NCI-H187 (cell line): Measurements from ENCODE around the gene ANKRD2.
"Not testable (repeated sequence)": the region's sequence is repeated elsewhere in the genome, so short reads cannot be mapped to it uniquely, and the experiment has no call there.

Experiments
- DNase-seq, 2 experiments: peaks; one replicate each; lab custom pipeline; 2025; lab: John Stamatoyannopoulos, UW

Gene ANKRD2

DNA sequence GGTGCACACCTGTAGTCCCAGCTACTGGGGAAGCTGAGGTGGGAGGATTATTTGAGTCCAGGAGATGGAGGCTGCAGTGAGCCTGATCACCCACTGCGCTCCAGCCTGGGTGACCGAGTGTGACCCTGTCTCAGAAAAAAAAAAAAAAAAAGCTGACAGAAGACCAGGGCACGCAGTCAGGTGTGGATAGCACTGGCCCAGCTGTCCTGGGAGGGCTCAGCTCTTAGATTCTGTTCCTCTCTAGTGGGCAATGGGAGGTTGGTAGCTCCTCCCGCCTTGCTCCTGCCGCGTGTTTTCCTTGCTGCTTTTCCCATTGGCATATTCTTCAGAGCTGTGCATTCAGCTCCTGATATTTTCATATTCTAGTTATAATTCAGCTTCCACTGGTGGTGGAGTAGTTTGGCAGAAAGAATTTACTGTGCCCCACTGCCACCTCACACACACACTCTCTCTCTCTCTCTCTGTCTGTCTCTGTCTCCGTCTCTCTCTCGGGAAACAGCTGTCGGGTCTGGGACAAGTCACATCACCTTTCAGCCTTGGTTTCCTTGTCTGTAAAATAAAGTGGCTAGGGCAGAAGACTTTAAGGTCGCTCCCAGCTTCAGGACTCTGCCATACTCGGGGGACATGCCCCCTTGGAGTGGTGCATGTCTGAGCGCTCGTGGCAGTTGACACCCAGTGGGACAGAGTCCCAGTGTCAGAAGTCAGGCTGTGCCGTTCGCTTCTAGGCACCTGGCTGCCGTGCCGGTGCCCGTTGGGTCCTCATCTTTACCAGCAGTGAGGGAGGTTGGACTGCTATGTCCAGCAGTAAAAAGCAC lies 25.9 kb upstream of the ANKRD2 start:
- no peak for DNase-seq

DNA sequence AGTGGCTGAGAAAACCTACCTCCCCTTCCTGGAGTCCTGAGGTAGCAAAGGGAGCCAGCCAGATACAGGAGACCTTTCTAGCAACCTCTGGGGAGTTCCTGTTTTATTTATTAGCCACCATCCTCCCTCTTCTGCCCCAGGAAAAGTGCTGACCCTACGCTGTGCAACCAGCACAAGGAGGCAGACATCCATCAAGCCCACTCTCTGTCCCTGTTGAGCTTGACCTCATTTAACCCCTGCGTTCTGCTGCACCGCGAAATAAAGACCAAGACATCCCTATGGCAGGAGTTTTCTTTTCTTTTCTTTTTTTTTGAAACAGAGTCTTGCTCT lies 25.3 kb upstream of the ANKRD2 start:
- DNase-seq = no peak

DNA sequence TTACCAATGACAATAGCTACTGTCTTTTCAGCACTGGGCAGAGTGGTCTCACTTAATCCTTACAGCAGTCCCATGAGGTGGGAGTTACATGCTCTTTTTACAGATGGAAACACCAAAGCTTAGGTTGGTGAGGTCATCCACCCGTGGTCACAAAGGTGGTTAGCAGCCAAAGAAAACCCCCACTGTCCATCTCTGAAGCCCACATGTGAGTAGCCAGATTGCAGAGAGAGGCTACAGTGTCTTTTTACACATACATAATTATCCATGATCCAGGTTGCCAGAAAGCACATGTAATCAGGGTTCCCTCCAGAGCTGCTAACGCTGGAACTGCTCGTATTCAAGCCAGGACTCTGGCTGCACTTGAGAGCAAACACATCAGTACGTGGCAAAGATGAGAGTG lies 24.6 kb upstream of the ANKRD2 start:
- DNase-seq = no peak

DNA sequence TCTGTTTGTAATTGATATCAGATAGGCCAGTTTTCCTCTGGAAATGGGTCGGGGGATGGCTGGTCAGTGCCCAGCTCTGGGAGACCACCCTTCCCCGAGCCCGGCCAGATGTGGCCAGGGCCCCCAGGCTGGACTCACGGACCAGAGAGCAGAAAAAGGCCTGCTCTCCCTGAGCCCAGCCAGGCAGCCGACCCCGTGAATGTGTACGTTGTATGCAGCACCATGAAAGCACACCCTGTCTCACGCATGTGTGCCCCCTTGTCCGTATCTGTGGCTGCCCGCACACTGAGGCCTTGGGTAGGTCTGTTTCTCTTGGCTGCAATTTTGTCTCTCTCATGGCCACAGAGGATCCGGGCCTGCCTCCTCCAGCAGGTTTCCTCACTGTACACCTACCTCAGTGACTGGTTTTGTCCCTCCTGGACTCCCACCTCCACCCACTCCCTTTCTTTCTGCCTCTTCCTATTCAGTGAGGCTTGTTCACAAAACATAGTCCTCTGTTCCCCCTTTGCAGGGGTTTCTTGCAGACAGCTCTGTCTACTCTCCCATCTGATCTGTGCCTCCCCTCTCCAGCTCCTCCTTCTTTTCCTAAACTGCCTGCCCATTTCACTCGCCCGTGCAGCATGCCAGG lies 23.6 kb upstream of the ANKRD2 start:
- no peak for DNase-seq

DNA sequence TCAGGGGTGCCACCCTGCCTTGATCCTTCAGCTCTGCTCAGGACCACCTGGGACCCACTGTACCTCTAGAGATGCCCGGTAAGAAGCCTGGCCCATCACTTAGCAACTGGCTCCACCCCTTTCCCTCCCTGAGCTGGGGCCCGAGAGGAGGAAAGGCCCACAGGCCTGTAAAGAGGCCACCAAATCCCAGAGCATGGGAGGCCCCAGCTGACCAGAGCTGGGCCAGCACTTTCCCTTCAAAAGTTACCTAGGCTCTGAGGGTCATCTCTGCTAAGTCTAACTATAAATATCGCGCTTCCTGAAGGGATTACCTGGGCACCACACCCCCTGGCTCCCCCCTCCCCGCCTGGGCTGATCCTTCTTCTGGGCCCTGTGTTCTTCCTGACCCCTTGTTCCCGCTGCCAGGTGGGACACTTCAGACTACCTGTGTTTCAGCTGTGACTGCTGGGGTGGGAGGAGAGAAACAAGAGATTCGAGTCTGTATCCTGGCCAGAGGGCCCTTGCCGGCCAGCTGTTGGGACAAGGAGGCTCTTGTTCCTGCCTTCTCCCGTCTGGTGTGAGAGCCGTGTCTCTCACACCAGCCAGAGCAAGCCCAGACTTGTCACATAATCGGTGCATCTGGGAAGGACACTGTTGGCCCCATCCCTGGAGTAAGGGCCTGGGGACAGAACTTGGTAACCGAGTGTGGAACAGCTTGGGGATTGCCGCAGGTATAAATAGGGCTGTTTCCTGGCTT lies 22.8 kb upstream of the ANKRD2 start:
- peak in 1 of 2 experiments; percentile 22 for DNase-seq

DNA sequence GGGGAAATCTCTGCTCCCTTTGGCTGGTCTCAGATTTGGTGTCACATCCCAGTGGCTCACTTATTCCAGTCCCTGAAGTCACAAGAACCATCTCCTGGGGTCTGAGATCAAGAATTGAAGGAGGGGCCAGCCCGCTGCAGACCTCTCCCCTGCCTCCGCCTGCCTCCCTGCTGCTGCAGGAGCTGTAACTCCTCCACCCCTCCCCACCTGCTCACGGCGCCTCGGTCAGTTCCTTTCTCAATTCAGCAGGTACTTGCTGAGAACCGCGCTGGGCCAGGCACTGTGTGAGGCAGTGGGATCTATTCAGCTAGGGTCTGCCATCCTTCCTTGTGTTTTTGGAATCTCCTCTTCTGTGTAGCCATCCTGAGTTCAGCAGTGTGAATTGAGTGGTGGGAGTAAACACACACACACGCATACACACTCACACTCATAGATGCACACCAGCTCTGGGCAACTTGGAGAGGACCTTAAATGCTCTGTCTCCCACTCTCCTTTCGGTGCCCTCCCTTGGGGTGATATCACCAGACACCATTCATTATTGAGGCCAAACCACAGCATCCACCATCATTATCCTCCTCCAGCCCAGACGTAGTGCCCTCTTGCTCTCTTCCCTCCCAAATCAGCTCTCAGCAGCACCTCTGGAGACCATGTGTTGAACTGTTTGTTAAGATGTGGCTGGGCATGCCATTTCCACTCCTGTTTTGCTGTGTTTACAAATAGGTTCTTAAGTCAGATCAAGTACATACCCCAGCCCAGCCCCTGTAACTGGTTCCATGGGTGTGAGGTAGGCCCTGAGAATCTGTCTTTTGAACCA lies 22.0 kb upstream of the ANKRD2 start:
- DNase-seq = no peak

DNA sequence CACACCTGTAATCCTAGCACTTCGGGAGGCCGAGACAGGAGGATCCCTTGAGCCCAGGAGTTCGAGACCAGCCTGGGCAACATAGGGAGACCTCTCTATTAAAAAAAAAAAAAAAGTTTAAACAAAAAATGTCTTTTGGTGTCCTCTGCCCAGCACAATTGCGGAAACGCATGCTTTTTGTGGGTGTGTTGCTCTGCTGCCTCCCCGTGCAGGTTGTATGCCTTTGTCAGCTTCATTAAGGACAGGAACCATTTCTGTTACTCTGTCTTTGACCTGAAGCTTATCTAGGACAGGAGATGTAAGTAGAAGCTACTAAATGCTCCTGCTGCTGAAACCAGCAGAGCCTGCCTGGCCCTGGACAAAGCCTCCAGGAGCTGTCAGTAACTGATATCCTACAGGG lies 21.3 kb upstream of the ANKRD2 start:
- no peak for DNase-seq

DNA sequence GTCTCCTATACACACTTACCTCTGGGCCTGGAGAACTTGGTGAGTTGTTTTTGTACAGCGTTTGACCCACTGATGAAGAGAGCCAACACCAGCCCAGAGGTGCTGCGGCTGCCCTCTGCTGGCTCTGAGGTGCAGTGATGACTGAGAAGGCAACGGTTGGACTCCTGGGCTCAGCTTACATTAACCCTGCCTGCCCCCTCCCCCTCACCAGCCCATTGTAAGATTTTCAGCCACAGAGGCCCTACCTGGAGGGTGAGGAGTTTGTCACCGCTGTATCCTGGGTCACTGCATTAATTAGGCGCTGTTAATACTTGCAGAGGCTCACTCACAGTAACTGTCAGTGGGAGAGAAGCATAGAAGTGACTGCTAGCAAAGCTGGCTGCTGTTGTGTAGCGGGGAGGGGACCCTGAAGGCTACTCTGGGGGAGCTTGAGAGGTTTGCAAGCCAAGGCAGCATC lies 19.0 kb upstream of the ANKRD2 start:
- peak in 1 of 2 experiments; percentile 39 for DNase-seq

DNA sequence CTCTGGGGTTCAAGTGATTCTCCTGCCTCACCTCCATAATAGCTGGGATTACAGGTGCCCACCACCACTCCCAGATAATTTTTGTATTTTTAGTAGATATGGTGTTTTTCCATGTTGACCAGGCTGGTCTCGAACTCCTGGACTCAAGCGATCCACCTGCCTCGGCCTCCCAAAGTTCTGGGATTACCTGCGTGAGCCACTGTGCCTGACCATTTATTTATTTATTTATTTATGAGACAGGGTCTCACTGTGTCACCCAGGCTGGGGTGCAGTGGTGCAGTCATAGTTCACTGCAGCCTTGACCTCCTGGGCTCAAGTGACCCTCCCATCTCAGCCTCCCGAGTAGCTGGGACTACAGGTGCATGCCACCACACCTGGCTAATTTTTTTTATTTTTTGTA lies 18.2 kb upstream of the ANKRD2 start:
- not testable (repeated sequence) for DNase-seq

DNA sequence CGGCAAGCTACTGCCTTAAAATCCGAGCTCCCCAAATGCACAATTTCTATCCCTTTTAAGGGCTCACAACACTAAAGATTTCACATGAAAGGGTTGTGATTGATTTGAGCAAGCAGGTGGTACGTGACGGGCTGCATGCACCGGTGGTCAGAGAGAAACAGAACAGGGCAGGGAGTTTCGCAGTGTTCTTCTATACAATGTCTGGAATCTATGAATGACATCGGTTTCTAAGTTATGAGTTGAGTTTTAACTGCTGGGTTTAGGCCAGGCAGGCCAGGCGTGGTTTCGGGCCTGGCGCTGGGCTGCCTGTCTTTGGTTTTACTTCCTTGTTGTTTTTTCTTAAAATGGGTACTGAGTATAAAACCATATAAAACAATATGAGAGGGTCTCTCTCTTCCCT lies 17.0 kb upstream of the ANKRD2 start:
- DNase-seq = not testable (repeated sequence)

DNA sequence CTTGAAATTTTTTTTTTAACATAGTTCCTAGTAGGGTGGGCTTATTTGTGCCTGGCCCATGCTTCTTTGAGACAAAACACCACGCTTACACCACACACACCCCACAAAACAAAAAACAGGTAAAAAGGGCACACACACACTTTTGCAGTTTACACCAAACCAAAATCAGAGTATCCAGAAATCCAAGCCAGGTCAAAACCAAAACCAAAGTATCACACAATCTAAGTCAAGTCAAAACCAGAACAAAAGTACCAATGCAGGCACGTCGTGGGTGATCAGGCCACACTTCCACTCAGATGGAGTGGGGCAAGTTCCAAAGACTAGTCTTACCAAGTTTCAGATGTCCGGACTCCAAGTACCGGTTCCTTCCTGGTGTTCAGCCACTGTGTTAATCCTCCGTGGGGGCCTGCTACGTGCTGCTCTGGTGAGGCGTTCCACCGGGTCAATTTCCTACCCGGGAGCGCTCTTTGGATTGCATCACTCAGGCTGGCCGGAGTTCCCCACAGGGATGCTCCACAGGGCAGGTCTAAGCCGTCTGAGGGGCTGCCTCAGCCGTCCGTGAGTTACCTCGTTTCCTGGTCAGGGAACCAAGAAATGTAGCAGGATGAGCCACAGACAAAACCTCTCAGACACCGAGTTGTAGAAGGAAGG lies 11.7 kb upstream of the ANKRD2 start:
- not testable (repeated sequence) for DNase-seq

DNA sequence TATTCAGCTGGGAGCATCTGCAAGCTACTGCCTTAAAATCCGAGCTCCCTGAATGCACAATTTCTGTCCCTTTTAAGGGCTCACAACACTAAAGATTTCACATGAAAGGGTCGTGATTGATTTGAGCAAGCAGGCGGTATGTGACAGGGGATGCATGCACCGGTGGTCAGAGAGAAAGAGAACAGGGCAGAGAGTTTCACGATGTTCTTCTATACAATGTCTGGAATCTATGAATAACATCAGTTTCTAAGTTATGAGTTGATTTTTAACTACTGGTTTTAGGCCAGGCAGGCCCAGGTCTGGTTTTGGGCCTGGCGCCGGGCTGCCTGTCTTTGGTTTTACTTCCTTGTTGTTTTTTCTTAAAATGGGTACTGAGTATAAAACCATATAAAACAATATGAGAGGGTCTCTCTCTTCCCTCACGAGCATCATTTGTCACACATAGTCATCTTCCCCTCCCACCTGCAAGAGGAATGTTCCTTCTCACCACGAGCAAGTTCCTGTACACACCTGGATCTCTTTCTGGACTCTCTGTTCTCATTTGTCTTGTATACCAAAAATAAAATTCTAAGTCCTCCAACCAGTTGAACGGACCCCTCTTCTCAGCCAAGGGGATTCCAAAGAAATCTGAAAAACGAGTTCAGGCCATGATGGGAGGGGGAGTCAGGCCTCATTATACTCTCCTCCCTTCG lies 11.0 kb upstream of the ANKRD2 start:
- DNase-seq = not testable (repeated sequence)

DNA sequence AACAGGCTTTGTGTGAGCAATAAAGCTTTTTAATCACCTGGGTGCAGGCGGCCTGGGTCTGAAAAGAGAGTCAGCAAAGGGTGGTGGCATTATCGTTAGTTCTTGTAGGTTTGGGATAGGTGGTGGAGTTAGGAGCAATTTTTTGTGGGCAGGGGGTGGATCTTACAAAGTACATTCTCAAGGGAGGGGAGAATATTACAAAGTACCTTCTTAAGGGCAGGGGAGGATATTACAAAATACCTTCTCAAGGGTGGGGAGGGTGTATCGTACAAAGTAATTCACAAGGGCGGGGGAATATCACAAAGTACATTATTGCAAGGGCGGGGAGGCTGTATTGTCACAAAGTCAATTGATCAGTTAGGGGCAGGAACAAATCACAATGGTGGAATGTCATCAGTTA lies 10.2 kb upstream of the ANKRD2 start:
- not testable (repeated sequence) for DNase-seq

DNA sequence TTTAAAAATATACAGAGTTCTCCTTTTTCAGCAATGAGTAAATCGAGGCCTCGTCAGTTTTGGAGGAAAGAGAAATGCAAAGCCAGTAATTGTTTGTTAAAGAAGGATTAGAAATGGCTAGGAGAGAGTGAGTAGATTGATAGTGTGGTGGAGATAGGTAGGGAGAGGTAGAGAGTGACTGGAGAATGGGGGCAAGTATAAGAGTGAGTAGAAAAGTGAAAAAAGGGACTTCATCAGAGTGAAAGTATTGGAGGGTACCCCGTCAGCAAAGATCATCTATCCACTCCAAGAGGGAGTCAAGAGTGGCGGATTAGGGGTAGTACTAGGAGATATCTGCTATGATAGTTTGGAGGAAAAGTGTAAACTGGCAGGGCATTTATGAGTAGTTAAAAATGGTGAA lies 9.2 kb upstream of the ANKRD2 start:
- DNase-seq = no peak

DNA sequence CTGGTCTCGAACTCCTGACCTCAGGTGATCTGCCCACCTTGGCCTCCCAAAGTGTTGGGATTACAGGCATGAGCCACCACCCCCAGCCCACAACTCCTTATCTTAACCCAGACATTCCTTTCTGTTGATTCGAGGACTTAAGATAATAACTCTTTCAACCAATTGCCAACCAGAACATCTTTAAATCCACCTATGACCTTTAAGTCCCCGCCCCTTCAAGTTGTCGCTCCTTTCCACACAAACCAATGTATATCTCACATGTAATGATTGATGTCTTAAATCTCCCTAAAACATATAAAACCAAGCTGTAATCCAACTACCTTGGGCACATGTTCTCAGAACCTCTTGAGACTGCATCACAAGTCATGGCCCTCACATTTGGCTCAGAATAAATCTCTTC lies 7.8 kb upstream of the ANKRD2 start:
- no peak for DNase-seq

DNA sequence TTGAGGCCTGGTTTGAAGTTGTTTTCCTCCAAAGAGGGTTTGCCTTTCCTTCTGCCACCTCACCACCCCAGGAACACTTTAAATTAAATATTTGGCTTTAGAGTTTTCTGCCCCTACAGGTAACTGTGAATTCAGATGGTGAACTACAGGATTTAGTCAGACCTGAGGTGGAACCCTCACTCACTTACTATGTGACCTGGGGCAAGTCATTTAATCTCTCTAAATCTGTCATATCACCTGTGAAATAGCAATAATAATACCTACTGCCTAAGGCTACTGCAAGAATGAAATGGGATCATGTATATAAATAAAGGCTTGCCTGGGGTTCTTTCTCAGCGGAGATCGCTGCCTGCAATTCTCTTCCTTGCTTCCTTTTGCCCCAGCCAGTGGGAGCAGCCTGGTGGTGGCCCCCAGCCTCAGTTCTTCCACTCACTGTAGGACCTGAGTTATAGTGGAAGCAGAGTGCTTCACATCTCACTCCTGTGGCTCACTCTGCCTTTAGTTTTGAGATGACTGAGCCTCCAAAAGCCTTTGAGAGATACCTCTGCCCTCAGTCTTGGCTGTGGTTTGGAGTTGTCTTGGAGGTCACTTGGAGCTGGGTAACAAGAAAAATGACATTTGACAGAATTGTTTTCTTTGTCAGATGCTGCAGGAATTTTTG lies 6.1 kb upstream of the ANKRD2 start:
- DNase-seq = no peak

DNA sequence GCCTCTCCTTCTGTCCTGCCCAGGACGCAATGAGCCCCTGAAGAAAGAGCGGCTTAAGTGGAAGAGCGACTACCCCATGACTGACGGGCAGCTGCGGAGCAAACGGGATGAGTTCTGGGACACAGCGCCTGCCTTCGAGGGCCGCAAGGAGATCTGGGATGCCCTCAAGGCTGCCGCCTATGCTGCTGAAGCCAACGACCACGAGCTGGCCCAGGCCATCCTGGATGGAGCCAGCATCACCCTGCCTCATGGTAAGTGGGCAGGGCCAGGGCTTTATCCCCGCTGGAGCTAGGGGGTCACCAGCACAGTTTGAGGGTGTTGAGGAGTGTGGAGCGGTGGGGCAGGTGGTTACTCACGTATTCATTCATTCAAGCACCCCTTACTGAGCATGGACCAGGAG lies 4.7 kb upstream of the ANKRD2 start:
- no peak for DNase-seq

DNA sequence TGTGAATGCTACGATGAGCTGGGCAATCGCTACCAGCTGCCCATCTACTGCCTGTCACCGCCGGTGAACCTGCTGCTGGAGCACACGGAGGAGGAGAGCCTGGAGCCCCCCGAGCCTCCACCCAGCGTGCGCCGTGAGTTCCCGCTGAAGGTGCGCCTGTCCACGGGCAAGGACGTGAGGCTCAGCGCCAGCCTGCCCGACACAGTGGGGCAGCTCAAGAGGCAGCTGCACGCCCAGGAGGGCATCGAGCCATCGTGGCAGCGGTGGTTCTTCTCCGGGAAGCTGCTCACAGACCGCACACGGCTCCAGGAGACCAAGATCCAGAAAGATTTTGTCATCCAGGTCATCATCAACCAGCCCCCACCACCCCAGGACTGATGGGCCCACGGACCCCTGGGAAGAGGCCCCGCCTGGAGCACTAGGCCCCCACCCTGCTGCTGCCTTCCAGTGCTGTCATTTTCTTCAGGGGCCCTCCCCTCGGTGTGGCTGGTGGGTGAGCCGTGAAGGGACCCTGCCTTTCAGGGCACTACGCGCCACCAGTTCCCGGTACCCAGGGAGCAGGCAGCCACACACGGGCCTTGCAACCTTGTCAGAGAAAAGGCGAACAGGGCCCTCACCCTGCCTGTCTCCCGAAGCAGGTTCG lies 2.3 kb upstream of the ANKRD2 start:
- DNase-seq = no peak

DNA sequence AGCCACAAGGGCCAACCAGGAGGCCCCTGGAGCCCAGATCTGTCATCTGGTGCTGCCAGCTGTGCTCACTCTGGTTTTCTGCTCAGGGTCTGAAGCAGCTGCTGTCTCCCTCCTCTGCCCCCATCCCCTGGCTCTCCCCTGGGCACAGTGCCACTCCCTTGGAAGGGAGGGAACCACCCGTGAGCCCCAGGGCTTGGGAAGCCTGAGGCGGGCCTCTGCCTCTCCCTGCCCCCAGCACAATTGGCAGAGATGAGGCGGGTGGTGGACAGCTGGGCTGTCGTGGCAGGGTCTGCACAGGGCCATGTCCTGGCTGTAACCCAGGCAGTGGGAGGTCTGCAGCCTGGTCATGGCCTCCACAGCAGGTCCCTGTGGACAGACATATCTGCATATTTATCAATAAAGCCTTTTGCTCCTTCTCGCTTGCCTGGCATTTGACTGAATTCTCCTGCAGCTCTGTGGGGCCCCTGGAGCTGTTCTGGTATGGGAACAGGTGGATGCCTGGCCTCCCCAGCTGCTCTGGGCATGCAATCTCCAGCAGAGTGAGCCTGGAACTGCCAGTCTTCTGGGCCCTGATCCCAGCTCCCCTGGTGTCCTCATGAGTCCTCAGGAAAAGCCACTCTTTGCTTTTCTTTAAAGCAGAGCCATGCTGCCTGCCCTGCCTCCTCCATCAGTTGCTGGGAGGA lies 1.6 kb upstream of the ANKRD2 start:
- no peak for DNase-seq
